Measurements from ENCODE around the gene IL33. TPM values are rescaled to one million over a fixed set of nuclear protein-coding genes. Genes with fewer than 3 reads are reported as not detected.

Gene IL33, protein sequence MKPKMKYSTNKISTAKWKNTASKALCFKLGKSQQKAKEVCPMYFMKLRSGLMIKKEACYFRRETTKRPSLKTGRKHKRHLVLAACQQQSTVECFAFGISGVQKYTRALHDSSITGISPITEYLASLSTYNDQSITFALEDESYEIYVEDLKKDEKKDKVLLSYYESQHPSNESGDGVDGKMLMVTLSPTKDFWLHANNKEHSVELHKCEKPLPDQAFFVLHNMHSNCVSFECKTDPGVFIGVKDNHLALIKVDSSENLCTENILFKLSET
- total RNA-seq = 10.9 and 60.6 TPM in 2 replicates

DNA sequence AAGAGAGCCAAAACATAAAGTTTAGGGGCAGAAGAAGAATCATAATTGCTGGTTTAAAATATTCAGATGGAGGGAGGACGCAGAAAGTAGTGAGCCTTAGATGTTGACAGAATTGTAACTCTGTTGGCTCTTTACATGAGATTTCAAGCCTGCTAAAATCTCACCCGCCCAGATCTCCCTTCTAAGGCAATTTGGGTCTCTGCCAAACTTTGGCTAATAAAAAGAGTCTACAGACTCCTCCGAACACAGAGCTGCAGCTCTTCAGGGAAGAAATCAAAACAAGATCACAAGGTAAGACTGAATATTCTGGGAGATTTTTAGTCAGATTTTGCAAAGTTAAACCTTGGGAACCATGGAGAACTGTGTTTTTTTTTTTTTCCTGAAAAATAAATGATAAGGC lies at the start of gene IL33:
Gene IL33 (plus strand): TSS at position 246 of the 400 bp plus-strand sequence. CDS start 25,888 bp downstream, outside the sequence.

Other genes with a start within 250 kb of the IL33 start
- 15.5 and 16.7 TPM in 2 replicates for gene RANBP6, start 200.2 kb upstream of the IL33 start, total RNA-seq
- gene TPD52L3, start 112.6 kb downstream of the IL33 start, total RNA-seq = not detected in 2 replicates
- gene UHRF2, start 197.4 kb downstream of the IL33 start, total RNA-seq = 20.8 and 31.2 TPM in 2 replicates

All from epithelial cell of alveolus of lung (primary cell).